Thymus (tissue), 11 donors: ENCODE results near the gene KCNQ1. TPM values are rescaled to one million over a fixed set of nuclear protein-coding genes. Genes with fewer than 3 reads are reported as not detected.

Source experiments
- DNase-seq, 9 donors: peaks; one replicate each; pipeline ENCODE4 v3.0.0-alpha.2; 2013; ENCODE audit warnings: low spot score in 9 of 9, low read depth in 6 of 9, missing footprints in 1 of 9
- H3K27ac ChIP-seq, 2 donors: one replicate each; pipeline ENCODE4 v1.5.1; 2013; ENCODE audit warnings: control low read depth in 1 of 2, low read depth in 1 of 2, low read length in 1 of 2, mild to moderate bottlenecking in 1 of 2, moderate library complexity in 1 of 2
- H3K27me3 ChIP-seq, 2 donors: one replicate each; pipeline ENCODE4 v1.5.1; 2013; ENCODE audit warnings: low read length in 1 of 2; ENCODE audit not compliant: control insufficient read depth in 2 of 2, insufficient read depth in 1 of 2
- H3K36me3 ChIP-seq, 2 donors: one replicate each; pipeline ENCODE4 v1.5.1; 2013; ENCODE audit warnings: low read length in 1 of 2, mild to moderate bottlenecking in 1 of 2, moderate library complexity in 1 of 2; ENCODE audit not compliant: control insufficient read depth in 2 of 2, insufficient read depth in 2 of 2
- H3K4me1 ChIP-seq, 2 donors: one replicate each; pipeline ENCODE4 v1.5.1; 2013; ENCODE audit warnings: low read length in 2 of 2; ENCODE audit not compliant: control insufficient read depth in 2 of 2, insufficient read depth in 2 of 2
- H3K4me3 ChIP-seq, 2 donors: one replicate each; pipeline ENCODE4 v1.5.1; 2013; ENCODE audit warnings: low read length in 2 of 2, control low read depth in 1 of 2, mild to moderate bottlenecking in 1 of 2
- H3K9me3 ChIP-seq, 2 donors: one replicate each; pipeline ENCODE4 v1.5.1; 2013; ENCODE audit warnings: low read length in 1 of 2, mild to moderate bottlenecking in 1 of 2; ENCODE audit not compliant: control insufficient read depth in 2 of 2, insufficient read depth in 1 of 2
- WGBS: extraction: QIAGEN DNeasy Blood & Tissue Kit; methylation state at CpG from one replicate; pipeline ENCODE4 v1.1.7; 2013; 5-methylcytosine and 5-hydroxymethylcytosine counted together
- polyA plus RNA-seq: library from polyadenylated mRNA; stranded (reverse); fragments of 200-250 nt; gene quantifications from one replicate; pipeline ENCODE4 v1.2.3, GENCODE V29; 2013
- total RNA-seq: library from RNA; stranded (reverse); fragments of 120-200 nt; gene quantifications from one replicate; pipeline ENCODE4 v1.2.4, GENCODE V29; 2013
- donor health status: healthy.

Gene KCNQ1
- total and polyA plus RNA-seq, 2 donors: 0.94 to 3.7 TPM

DNA sequence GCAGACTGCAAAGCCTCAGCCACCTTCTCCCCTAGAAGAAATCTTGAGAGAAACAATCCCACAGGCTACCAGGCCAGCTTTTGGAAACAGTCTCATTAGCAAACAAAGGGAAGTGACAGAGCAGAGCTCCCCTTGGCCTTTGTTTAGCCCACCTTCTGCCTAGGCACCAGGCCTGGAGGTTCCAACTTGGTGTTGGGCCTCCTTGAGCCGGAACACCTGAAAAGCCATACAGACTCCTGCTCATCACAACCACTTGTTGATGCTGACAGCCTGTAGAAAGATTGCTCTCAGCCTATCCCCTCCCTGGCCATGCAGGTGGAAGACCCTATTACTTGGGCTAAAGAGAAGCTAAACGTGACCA is 228.4 kb downstream of the KCNQ1 start:
- Histone ChIP-seq H3K9me3 (no peaks in the 10 kb centered on the region), H3K4me1 (peaks cover 0 to 17% of the 10 kb centered on the region in 2 donors), H3K4me3 (no peak overlapping the region), H3K27me3 (no peaks in the 10 kb centered on the region), H3K27ac (no peak overlapping the region), H3K36me3 (no peaks in the 10 kb centered on the region)
- WGBS: 97% methylated on average over 2 of the region's 2 CpGs
- no peak for DNase-seq

- Histone ChIP-seq H3K27ac (no peak overlapping the region), H3K27me3 (no peaks in the 10 kb centered on the region), H3K9me3 (no peaks in the 10 kb centered on the region), H3K4me3 (no peak overlapping the region), H3K4me1 (peaks cover 0 to 17% of the 10 kb centered on the region in 2 donors), H3K36me3 (no peaks in the 10 kb centered on the region)
- DNase-seq: no peak
- WGBS: 93% methylated on average over 16 of the region's 16 CpGs
These were observed 229.2 kb downstream of the KCNQ1 start for GRCh38 chr11:2673871-2674471.

DNA sequence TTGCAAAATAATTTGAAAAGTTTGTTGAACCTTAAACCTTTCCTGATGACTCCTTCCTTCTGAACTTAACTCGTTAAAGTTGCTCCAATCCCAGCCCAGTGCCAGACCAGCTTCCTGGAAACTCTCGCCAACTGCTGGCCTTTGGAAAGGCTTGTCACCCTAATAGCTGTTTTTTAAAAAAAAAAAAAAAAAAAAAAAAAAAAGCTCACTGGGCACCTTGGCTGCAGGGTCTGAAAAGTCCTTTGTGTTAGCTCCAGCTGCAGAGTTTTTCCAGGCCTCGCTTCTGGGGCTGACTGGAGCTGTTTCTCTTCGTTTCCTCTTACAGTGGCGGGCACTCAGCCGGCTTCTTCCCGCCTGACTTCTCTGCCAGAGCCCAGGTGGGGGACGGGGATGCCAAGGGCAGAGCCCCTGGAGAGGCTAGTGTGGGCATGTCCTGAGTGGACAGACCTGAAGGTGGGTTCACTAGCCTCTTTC is 229.9 kb downstream of the KCNQ1 start:
- DNase-seq: no peak
- Histone ChIP-seq H3K27me3 (no peaks in the 10 kb centered on the region), H3K27ac (no peak overlapping the region), H3K9me3 (no peaks in the 10 kb centered on the region), H3K4me1 (peaks cover 0 to 16% of the 10 kb centered on the region in 2 donors), H3K36me3 (no peaks in the 10 kb centered on the region), H3K4me3 (no peak overlapping the region)
- 92% methylated on average over 8 of the region's 8 CpGs for WGBS

DNA sequence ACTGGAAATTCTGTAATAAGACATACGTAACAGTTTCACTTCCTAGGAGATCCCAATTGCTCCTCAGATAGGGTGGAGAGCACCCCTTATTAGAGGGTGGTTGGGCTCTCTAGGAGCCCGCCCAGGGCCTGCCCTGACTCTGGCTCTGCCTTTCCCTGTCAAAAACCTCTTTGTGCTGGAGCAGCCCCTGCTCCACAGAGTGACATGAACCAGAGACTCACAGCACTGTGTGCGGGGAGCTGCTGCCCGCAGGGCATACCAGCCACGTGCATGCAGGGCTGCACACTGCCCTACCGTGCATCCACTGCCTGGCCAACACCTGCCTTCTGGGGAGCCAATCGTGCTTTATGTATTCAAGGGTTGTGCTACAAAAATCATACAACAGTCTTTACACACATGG is 230.7 kb downstream of the KCNQ1 start:
- H3K4me1 ChIP-seq: peaks cover 0 to 13% of the 10 kb centered on the region in 2 donors
- no peak overlapping the region for H3K4me3 ChIP-seq
- no peaks in the 10 kb centered on the region for H3K9me3 ChIP-seq
- no peak for DNase-seq
- H3K36me3 ChIP-seq: no peaks in the 10 kb centered on the region
- no peaks in the 10 kb centered on the region for H3K27me3 ChIP-seq
- H3K27ac ChIP-seq: no peak overlapping the region
- 94% methylated on average over 7 of the region's 7 CpGs for WGBS

DNA sequence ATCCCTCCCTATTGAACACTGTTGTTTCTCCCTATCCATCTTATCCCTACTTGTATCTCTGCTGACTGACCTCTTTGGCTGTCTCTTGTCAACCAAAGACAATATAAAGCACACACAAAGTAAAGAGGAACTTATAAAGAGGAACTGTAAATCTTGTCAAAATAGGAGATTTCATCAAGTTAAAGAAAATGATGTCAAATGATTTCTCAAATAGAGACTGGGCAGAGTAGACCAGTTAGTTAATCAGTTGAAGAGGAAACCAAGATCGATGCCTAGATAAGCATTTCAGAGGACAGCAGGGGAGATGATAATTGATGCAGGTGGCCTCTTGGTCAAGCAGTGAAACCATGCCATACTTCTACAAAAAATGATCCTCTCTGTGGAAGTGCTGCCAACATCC is 232.3 kb downstream of the KCNQ1 start:
- no peaks in the 10 kb centered on the region for H3K27me3 ChIP-seq
- no peak for DNase-seq
- no peak overlapping the region for H3K27ac ChIP-seq
- WGBS: 78% methylated on average over 1 of the region's 1 CpG
- no peak overlapping the region for H3K4me3 ChIP-seq
- H3K36me3 ChIP-seq: no peaks in the 10 kb centered on the region
- H3K9me3 ChIP-seq: no peaks in the 10 kb centered on the region
- H3K4me1 ChIP-seq: peaks cover 0 to 15% of the 10 kb centered on the region in 2 donors

DNA sequence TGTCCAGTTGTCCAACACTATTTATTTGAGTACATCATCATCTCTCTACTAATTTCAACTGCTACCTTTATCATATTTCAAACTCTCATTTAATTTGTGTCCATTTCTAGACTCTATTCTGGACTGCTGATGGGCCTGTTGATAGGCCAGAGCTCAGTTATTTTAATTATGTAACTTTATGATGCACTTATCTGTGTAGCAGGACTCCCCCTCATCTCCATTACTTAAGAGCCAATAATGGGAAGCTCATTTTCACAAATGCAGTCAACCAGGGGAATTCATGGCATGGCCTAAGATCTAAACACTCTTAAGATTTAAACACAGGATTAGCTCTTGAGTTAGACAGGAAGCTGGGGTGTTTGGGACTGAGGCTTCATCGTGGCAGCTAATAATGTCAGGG is 233.6 kb downstream of the KCNQ1 start:
- Histone ChIP-seq H3K4me1 (peaks cover 0 to 15% of the 10 kb centered on the region in 2 donors), H3K36me3 (no peaks in the 10 kb centered on the region), H3K27me3 (no peaks in the 10 kb centered on the region), H3K27ac (no peak overlapping the region), H3K4me3 (no peak overlapping the region), H3K9me3 (no peaks in the 10 kb centered on the region)
- DNase-seq: no peak
- 73% methylated on average over 1 of the region's 1 CpG for WGBS

- 97% methylated on average over 2 of the region's 2 CpGs for WGBS
- Histone ChIP-seq H3K27ac (no peak overlapping the region), H3K27me3 (no peaks in the 10 kb centered on the region), H3K9me3 (no peaks in the 10 kb centered on the region), H3K4me3 (no peak overlapping the region), H3K36me3 (no peaks in the 10 kb centered on the region), H3K4me1 (peaks cover 0 to 11% of the 10 kb centered on the region in 2 donors)
- no peak for DNase-seq
These were observed 234.3 kb downstream of the KCNQ1 start for GRCh38 chr11:2679011-2679676.

DNA sequence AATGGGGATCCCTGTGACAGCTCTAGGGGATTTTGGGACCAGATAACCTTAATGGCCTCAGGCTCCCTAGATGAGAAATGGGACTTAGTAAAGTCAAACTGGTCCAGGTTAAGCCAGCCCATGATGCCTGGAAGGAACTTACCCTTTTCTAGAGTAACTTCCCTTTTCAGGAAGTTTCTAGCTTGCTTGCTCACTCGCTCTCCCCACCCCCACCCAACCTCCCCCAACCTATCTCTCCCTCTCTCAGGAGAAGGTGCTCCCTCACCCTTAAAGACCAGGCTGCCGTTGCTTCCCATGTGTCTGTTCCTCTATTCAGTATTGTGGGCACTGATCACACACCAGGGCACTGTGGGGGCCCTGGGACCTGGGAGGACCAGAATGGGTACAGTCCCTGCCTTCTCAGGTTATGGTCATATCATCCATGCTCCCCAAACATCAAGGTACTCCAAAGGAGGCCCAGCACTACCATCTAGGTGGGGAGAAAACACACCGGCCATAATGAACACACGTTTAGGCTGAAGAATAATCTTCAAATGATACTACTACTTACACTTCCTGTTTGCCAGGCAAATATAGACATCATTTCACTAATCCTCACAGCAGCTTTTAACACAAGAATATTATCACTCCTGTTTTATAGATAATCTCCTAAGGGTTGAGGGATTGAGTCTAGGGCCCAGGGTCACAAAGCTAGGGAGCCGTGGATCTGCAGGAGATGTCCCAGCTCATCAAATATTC is 236.8 kb downstream of the KCNQ1 start:
- 66% methylated on average over 5 of the region's 5 CpGs for WGBS
- no peak for DNase-seq

DNA sequence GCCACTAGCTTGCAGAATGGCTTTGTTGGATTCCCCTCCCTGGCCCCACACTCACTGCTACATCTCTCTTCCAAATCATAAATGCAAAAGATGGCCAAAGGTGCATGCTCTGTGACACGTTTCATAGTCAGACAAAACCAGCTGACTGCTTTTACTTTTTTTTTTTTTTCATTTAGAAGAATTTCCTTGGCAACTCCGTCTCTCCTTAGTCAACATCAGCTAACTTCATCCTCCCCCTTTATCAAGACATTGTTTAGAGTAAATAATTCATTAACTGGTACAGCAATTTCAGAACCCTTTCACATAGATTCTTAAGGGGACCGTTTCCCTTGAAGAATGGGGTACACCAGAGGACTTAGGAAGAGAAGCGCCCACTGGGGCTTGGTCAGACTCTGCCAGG is 239.0 kb downstream of the KCNQ1 start:
- peaks cover 0 to 8% of the 10 kb centered on the region in 2 donors for H3K4me1 ChIP-seq
- no peaks in the 10 kb centered on the region for H3K36me3 ChIP-seq
- H3K27me3 ChIP-seq: no peaks in the 10 kb centered on the region
- WGBS: 94% methylated on average over 4 of the region's 4 CpGs
- H3K9me3 ChIP-seq: no peaks in the 10 kb centered on the region
- H3K4me3 ChIP-seq: no peak overlapping the region
- no peak for DNase-seq
- H3K27ac ChIP-seq: no peak overlapping the region

More for the DNA sequence above, 236.8 kb downstream of the KCNQ1 start:
- Histone ChIP-seq H3K27me3 (no peaks in the 10 kb centered on the region), H3K4me3 (no peak overlapping the region), H3K27ac (no peak overlapping the region), H3K36me3 (no peaks in the 10 kb centered on the region), H3K4me1 (peaks cover 0 to 2% of the 10 kb centered on the region in 2 donors), H3K9me3 (no peaks in the 10 kb centered on the region)
